GM21423 (cell line): ENCODE measurements around the gene ZNRF4.
"Not testable (repeated sequence)": the region's sequence is repeated elsewhere in the genome, so short reads cannot be mapped to it uniquely, and the experiment has no call there.

Experiments used
- ATAC-seq: cut with Tn5 transposase; IDR thresholded peaks from one replicate; pipeline ENCODE4 v1.9.1; 2021; ENCODE audit warnings: mild to moderate bottlenecking, moderate library complexity; ENCODE audit not compliant: unreplicated experiment

The ZNRF4 gene

GRCh38 chr19:5472286-5472685, 17.1 kb downstream of the ZNRF4 start:
- ATAC-seq, result no peak

- no peak for ATAC-seq
Observed at GRCh38 chr19:5473646-5474045, 18.4 kb downstream of the ZNRF4 start.

- no peak for ATAC-seq
Observed at GRCh38 chr19:5477451-5478215, 22.4 kb downstream of the ZNRF4 start.

DNA sequence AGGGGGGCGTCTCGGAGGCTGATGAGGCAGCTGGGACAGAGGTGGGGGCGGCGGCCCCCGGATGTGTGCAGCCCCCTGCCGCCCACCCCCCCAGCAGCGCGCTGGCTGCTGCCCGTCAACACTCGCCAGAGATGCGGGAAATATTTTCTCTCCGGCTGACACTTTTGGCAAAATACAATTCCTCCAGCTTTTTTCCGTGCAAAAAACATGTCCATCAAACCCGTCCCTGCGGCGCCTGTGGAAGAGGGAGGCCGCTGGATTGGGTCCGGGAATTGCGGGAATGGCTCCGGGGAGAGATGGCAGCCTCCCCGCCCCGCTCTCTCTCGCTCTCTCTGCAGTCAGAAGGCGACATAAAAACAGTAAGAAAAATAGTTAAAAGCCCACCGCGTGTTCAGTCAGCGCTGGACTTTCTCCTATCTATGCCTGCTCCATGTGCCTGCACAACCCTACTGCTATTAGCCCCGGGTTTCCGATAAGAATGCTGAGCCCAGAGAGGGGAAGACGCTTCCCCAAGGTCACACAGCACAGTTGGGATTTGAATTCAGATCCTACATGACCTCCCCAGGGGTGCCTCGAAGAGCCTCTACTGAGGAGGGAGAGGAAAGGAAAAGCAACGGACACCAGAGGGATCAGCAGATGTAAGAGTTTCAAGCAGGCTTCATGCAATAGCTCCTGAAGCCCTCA, 23.2 kb downstream of the ZNRF4 start:
- no peak for ATAC-seq

GRCh38 chr19:5478925-5479588, 23.8 kb downstream of the ZNRF4 start:
- ATAC-seq, result no peak

- no peak for ATAC-seq
Observed at GRCh38 chr19:5479958-5480357, 24.7 kb downstream of the ZNRF4 start.

DNA sequence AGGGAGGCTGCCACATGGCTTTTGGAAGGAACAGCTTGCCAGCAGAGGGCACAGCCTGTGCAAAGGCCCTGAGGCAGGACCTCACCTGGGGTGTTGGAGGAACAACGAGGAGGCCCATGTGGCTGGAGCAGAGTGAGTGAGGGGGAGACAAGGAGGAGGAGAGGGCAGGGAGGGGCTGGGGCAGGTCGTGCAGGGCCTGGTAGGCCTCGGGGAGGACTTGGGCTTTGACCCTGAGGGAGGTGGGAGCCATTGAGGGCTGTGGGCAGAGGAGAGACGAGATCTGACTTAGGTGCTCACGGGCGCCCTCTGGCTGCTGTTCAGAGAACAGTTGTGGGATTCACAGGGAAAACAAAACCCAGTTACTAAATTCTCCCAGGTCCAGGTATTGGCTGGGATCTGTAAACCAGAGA, 25.2 kb downstream of the ZNRF4 start:
- no peak for ATAC-seq

- ATAC-seq, result no peak
Observed at GRCh38 chr19:5481957-5482356, 26.7 kb downstream of the ZNRF4 start.

- no peak for ATAC-seq
Observed at GRCh38 chr19:5484398-5485285, 29.4 kb downstream of the ZNRF4 start.

- no peak for ATAC-seq
Observed at GRCh38 chr19:5485286-5485636, 30.0 kb downstream of the ZNRF4 start.

DNA sequence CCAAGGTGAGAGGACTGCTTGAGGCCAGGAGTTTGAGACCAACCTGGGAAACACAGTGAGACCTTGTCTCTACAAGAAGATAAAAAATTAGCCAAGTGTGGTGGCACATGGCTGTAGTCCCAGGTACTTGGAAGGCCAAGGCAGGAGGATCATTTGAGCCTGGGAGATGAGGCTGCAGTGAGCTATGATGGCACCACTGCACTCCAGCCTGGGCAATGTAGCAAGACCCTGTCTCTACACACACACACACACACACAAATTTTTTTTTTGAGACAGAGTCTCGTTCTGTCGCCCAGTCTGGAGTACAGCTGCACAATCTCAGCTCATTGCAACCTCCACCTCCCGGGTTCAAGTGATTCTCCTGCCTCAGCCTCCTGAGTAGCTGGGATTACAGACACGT, 30.4 kb downstream of the ZNRF4 start:
- ATAC-seq, result not testable (repeated sequence)

DNA sequence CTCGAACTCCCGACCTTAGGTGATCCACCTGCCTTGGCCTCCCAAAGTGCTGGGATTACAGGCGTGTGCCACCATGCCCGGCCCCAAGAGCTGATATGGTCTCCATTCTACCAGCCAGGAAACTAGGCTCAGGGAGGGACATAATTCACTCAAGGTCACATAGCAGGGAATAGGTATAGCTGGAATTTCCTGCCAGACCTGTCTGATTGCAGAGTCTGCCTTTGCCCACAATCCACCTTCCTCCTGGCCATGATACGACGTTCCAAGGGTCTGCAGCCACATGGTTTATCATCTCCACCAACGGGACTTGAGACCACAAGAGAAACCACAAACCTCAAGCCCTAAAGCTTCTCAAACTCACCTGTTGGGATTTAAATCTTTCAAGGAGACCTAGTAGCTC, 32.0 kb downstream of the ZNRF4 start:
- ATAC-seq, result no peak

DNA sequence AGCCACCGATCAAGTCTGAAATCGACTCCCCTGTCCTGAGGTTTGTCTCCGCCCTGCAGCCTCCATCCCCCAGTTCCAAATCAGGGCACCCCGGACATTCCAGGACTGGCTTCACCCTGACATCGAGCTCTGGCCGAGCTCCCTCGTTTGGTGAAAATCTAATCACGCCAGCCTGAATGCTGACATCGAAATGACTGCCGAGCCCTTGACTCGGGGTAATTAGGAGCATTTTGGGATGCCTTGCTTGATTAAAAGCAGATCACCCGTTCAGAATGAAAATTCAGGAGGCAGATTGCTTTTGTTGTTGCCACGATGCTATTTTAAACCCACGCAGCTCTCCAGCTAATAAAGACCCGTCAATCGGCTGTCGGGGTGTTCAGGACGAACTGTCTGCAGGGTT, 34.3 kb downstream of the ZNRF4 start:
- no peak for ATAC-seq

DNA sequence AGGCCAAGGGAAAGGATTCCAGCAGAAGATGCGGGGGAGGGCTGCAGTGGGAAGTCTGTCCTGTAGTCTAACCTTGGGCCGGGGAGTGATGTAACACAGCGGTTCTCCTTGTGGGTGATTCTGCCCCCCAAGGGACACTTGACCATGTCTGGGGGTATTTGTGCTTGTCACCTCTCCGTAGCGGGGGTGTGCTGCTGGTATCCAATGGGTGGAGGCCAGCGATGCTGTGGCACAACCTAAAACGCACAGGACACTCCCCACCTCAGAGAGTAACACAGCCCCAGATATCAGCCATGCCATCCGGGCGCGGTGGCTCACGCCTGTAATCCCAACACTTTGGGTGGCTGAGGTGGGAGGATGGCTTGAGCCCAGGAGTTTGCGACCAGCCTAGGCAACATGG, 36.3 kb downstream of the ZNRF4 start:
- ATAC-seq, result no peak

GRCh38 chr19:5492281-5492634, 37.0 kb downstream of the ZNRF4 start:
- ATAC-seq, result no peak

- no peak for ATAC-seq
Observed at GRCh38 chr19:5492635-5493409, 37.6 kb downstream of the ZNRF4 start.

DNA sequence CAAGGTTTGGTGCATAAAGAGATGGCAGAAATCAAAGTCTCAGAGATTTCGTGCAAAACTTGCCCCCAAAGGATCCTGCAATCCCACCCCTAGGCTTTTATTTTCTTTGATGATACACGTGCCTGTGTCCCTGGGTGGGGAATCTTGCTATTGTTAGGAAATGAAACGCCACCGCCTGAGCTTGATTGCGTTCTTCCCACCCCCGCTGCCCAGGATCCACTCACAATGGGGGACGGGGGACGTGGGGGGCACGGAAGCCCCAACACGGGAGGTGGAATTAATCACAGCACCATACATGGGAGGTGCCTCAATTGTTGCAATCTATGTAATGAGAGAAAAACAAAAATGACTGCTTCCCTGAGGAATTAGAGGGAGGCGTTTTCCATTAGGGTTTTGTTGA, 39.6 kb downstream of the ZNRF4 start:
- no peak for ATAC-seq

- no peak for ATAC-seq
Observed at GRCh38 chr19:5495792-5496191, 40.6 kb downstream of the ZNRF4 start.

DNA sequence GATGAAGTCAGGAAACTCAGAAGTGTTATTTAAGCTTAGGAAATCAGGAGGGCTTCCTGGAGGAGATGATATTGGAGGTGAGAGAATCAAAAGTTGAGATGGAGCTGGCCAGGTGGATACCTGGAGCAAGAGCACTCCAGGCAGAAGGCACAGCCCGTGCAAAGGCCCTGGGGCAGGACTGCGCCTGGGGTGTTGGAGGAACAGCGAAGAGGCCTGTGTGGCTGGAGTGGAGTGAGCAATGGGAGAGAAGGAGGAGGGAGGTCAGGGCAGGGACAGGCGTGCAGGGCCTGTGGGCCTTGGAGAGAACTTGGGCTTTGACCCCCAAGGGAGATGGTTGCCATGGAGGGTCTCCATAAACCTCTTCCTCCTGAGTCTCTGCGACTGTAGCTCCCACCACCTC, 42.1 kb downstream of the ZNRF4 start:
- ATAC-seq, result no peak

DNA sequence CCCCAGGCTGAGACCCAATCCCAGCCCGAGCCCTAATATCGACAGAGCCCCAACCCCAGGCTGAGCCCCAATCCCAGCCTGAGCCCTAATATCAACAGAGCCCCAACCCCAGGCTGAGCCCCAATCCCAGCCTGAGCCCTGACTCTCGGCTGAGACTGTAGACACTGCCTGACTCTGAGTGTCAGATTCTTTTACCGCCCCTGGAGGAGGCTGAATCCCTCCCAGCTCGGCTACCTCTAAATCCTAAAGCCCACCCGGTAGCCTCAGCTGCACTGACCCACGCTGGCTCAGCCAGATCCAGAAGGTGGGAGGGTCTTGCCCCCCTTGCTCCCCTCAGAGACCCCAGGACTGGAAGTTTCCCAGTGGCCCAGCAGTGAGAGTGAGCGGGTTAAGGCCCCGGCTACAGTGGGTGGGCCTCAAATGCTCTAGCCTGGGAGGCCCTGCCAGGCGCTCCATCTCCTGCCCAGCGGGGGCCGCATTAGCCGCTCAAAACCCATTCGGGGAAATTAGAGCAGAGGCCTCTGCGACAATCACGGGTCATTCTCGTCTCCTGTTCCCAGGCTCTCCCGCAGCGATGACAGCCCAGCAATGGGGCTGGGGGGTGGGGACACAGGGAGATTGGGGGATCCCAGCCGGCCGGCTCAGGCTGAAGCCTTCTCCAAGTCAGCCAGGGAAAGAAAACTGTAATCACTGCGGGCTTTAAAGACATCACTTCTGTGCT, 43.8 kb downstream of the ZNRF4 start:
- ATAC-seq, result no peak
